GM19455 (cell line): ENCODE results near the gene RNF111.
"Not testable (repeated sequence)": the region's sequence is repeated elsewhere in the genome, so short reads cannot be mapped to it uniquely, and the experiment has no call there.

Experiments
- ATAC-seq: cut with Tn5 transposase; IDR thresholded peaks from one replicate; pipeline ENCODE4 v1.9.1; 2021; ENCODE audit not compliant: unreplicated experiment

The RNF111 gene

DNA sequence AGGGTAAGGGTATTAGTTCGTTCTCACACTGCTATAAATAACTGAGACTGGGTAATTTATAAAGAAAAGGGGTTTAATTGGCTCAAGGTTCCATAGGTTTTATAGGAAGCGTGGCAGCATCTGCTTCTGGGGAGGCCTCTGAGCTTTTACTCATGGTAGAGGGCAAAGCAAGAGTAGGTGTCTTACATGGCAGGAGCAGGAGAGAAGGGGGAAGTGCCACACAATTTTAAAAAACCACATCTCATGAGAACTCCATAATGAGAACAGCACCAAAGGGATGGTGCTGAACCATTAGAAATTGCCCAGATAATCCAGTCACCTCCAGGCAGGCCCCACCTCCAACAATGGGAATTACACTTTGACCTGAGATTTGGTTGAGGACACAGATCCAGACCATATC, 12.2 kb downstream of the RNF111 start:
- no peak for ATAC-seq

- not testable (repeated sequence) for ATAC-seq
Observed at GRCh38 chr15:59000251-59000650, 12.8 kb downstream of the RNF111 start.

DNA sequence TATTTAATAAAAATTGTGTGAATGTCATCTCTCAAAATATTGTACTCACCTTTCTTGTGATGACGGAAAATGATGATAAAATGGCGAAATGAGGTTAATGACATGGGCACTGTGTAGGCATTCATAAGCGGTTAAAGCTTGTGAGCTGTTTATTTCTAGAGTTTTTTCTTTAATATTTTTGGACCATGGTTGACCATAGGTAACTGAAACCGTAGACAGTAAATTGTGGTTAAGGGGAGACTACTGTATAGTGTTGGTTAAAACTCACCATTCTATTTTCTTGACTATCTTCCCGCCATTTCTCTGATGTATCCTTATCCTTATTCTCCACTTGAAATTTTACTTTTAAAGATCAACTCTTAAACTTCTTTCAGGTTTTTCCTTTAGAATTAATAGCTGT, 14.5 kb downstream of the RNF111 start:
- no peak for ATAC-seq

GRCh38 chr15:59002418-59002859, 15.0 kb downstream of the RNF111 start:
- ATAC-seq: no peak

- ATAC-seq: no peak
Observed at GRCh38 chr15:59005579-59005978, 18.1 kb downstream of the RNF111 start.

DNA sequence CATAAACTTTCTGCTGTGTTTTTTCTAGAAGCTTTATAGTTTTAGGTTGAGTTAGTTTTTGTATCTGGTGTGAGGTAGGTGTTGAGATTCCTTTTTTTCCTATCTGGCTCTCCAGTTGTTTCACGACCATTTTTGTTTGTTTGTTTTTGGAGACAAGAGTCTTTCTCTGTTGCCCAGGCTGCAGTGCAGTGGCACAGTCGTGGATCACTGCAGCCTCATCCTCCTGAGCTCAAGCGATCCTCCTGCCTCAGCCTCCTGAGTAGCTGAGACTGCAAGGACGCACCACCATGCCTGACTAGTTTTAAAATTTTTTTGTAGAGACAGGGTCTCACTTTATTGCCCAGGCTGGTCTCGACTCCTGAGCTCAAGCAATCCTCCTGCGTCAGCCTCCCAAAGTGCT, 20.6 kb downstream of the RNF111 start:
- ATAC-seq: no peak

- no peak for ATAC-seq
Observed at GRCh38 chr15:59011262-59011952, 23.9 kb downstream of the RNF111 start.

- ATAC-seq: no peak
Observed at GRCh38 chr15:59013246-59013873, 25.9 kb downstream of the RNF111 start.

DNA sequence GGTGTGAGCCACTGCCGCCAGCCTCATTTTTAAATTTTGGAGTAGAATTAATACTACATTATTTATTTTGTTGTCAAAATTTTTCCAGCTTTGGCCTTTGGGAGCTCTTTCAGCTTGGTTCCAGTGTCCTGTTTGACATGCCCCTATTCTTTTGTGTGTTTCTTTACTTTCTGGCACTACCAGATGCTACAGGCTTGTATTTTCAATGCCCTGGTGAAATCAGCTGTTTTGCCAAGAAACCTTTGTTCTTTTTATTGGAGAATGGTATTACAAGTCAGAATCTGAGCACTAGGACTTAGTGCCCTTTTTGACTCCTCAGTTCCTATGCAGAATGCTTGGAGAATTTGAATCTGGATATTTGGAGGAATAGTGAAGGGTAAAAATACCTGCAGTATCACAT, 26.6 kb downstream of the RNF111 start:
- no peak for ATAC-seq

GRCh38 chr15:59017449-59017848, 30.0 kb downstream of the RNF111 start:
- no peak for ATAC-seq

GRCh38 chr15:59018833-59019232, 31.4 kb downstream of the RNF111 start:
- no peak for ATAC-seq

- no peak for ATAC-seq
Observed at GRCh38 chr15:59020322-59020721, 32.9 kb downstream of the RNF111 start.

DNA sequence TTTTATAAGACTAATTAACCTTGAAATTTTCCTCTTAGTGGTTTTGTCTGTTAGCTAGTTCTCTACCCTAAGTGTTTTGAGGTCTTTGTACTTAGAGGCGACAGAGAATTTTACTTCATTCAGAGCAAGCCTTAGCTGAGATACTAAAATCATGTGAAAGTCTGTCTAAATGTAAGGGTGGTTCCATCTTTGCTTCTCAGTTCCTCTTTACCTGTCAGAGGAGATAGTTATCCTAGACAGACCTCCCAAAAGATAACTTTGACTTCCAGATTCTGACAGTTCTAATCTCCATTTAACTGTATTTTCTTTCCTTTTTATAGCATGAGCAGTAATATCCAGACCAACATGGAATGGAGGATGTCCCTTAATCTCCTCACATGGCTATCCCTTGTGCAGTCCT, 34.7 kb downstream of the RNF111 start:
- no peak for ATAC-seq

DNA sequence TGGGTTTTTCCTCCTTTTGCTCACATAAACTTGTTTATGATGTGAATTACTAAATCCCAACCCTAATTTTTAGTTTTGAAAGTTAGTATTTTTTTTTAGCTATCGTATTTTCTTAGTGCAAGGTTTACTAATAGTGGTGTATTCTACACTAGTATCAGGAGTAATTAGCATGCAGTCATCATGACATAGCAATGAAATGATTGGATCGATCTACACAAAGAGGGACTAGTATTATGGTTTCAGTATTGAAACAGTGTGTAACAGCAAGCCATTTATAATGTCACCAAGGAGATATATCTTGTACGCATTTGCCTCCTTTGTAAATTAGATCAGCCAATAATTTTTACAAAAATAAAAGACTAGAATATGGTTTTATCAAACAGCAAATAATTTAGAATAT, 38.7 kb downstream of the RNF111 start:
- no peak for ATAC-seq

DNA sequence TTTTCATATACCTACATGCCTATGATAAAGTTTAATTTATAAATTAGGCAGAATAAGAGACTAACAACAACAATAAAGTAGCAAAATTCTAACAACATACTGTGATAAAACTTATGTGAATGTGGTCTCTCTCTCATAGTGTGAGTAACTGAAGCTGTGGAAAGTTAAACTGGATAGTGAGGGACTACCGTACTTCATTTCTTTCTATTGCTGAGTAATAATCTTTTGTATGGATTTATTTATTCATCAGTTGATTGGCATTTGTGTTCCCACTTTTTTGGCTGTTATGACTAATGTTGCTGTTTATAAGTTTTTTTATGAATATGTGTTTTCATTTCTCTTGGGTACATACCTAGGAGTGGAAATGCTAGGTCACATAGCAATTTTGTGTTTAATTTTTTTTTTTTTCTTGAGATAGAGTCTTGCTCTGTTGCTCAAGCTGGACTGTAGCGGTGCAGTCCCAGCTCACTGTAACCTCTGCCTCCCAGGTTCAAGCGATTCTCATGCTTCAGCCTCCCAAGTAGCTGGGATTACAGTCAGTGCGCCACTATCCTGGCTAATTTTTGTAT, 41.0 kb downstream of the RNF111 start:
- no peak for ATAC-seq

GRCh38 chr15:59029554-59029953, 42.1 kb downstream of the RNF111 start:
- ATAC-seq: no peak

DNA sequence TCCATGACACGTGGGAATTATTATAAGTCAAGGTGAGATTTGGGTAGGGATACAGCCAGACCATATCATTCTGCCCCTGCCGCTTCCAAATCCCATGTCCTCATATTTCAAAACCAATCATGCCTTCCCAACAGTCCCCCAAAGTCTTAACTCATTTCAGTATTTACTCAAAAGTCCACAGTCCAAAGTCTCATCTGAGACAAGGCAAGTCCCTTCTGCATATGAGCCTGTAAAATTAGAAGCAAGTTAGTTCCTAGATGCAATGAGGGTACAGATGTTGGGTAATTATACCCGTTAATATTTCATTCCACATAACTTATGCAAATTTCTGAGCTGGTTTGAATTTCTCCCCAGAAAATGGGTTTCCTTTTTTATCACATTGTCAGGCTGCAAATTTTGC, 47.7 kb downstream of the RNF111 start:
- ATAC-seq: no peak

- no peak for ATAC-seq
Observed at GRCh38 chr15:59039225-59039624, 51.8 kb downstream of the RNF111 start.

DNA sequence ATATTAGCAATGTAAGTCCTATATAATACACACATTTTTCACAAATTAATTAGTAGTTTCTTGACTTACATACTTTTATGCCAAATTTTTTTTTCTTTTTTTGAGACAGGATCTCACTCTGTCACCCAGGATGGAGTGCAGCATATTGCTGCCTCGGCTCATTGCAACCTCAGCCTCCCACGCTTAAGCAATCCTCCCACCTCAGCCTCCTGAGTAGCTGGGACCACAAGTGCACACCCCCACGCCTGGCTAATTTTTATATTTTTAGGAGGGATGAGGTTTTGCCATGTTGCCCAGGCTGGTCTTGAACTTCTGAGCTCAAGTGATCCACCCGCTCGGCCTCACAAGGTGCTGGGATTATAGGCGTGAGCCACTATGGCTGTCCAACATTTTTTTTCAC, 54.6 kb downstream of the RNF111 start:
- ATAC-seq: no peak

GRCh38 chr15:59048897-59049296, 61.4 kb downstream of the RNF111 start:
- no peak for ATAC-seq

DNA sequence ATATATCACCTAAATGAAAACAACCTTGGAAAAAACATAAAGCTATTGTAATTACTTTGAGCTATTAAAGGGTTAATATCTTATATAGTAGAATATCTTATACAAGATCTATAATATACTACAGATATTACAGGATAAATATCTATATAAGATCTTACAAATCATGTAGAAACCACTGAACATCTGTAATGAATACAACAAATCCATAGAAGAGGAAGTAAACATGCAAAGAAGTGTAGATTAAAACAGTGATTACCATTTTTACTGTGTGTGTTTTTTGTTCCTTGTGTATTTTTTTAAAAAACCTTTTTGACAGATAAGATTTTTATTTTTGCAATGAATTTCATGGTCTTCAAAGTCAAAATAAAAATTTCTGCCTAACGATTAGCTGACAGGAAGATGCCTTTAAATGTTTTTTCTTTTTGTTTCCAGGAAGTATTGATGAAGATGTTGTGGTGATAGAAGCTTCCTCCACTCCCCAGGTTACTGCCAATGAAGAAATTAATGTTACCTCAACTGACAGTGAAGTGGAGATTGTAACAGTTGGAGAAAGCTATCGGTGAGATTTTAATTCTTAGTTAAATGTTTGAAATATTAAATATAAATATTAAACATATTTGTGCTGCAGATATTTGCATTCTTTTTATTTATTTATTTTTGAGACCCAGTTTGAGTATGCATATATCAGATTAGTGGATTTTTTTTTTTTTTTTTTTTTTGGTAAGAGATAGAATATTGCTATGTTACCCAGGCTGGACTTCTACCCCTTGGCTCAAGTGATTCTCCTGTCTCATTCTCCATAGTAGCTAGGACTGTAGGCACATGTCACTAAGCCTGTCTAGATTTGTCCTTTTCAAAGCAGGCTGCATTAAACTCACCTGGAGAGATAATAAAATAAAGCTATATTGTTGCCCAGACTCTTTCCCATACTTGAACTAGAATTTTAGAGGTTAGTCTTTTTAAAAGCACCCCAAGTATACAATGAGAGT, 64.7 kb downstream of the RNF111 start:
- ATAC-seq: no peak
